CD14-positive monocyte (primary cell): ENCODE data around the gene GID8. TPM values are rescaled to one million over a fixed set of nuclear protein-coding genes. Genes with fewer than 3 reads are reported as not detected.
A peak's percentile ranks its signal among the peaks of the same experiment; 100 is the strongest.

Source experiments
- DNase-seq, 3 donors: peaks; one replicate each; pipeline ENCODE4 v3.0.0-alpha.2; 2011 to 2022
- H2AFZ ChIP-seq: 2 replicates; pipeline ENCODE4 v1.6.0; 2012; ENCODE audit warnings: mild to moderate bottlenecking, low read depth, low read length, inconsistent platforms; ENCODE audit not compliant: insufficient read depth, poor library complexity, severe bottlenecking
- H3K27ac ChIP-seq, 2 donors: 1 replicate in 1 of 2; 2 replicates in 1 of 2; pipeline ENCODE4 v1.5.1; 2012 to 2013; ENCODE audit warnings: low read length in 2 of 2, control low read depth in 1 of 2, inconsistent platforms in 1 of 2, low read depth in 1 of 2, mild to moderate bottlenecking in 1 of 2
- H3K27me3 ChIP-seq, 2 donors: one replicate each; pipeline versions ENCODE4 v1.6.0 to v1.6.1; 2011 to 2013; ENCODE audit warnings: low read length in 2 of 2; ENCODE audit not compliant: control insufficient read depth in 2 of 2, insufficient read depth in 2 of 2
- H3K36me3 ChIP-seq, 2 donors: replicated peaks in 1 of 2; 1 replicate in 1 of 2; 2 replicates in 1 of 2; pipeline versions ENCODE4 v1.5.1 to v1.6.1; 2012 to 2013; ENCODE audit warnings: low read length in 2 of 2, control low read depth in 1 of 2, inconsistent platforms in 1 of 2, mild to moderate bottlenecking in 1 of 2; ENCODE audit not compliant: insufficient read depth in 2 of 2, control insufficient read depth in 1 of 2
- H3K4me1 ChIP-seq, 2 donors: 1 replicate in 1 of 2; 2 replicates in 1 of 2; pipeline versions ENCODE4 v1.5.1 to v1.6.1; 2012 to 2013; ENCODE audit warnings: low read length in 2 of 2, control low read depth in 1 of 2, inconsistent platforms in 1 of 2, mild to moderate bottlenecking in 1 of 2, moderate library complexity in 1 of 2; ENCODE audit not compliant: insufficient read depth in 2 of 2, control insufficient read depth in 1 of 2
- H3K4me2 ChIP-seq: replicated peaks from 2 replicates; pipeline ENCODE3; 2012; ENCODE audit warnings: low read length, moderate library complexity, mild to moderate bottlenecking; ENCODE audit not compliant: poor library complexity, severe bottlenecking; ENCODE audit errors: extremely low read depth
- H3K4me3 ChIP-seq, 3 experiments: fragments of 200-600 bp in 1 of 3; sonication (generic) in 1 of 3; replicated peaks in 1 of 3; 1 replicate in 2 of 3; 2 replicates in 1 of 3; pipeline ENCODE4 v1.5.1; 2011 to 2013; ENCODE audit warnings: low read length in 3 of 3, mild to moderate bottlenecking in 3 of 3, control low read depth in 2 of 3, low read depth in 2 of 3, inconsistent platforms in 1 of 3, moderate library complexity in 1 of 3
- H3K79me2 ChIP-seq: 2 replicates; pipeline ENCODE4 v1.6.0; 2012; ENCODE audit warnings: mild to moderate bottlenecking, control low read depth, inconsistent platforms, low read length, moderate library complexity; ENCODE audit not compliant: insufficient read depth
- H3K9ac ChIP-seq: 2 replicates; pipeline ENCODE4 v1.6.0; 2017; ENCODE audit warnings: low read length, mild to moderate bottlenecking; ENCODE audit not compliant: insufficient read depth, poor library complexity, severe bottlenecking
- H3K9me3 ChIP-seq, 2 donors: replicated peaks in 1 of 2; 1 replicate in 1 of 2; 2 replicates in 1 of 2; pipeline versions ENCODE4 v1.5.1 to v1.6.1; 2012 to 2013; ENCODE audit warnings: low read length in 2 of 2, control low read depth in 1 of 2; ENCODE audit not compliant: control insufficient read depth in 1 of 2, insufficient read depth in 1 of 2
- H4K20me1 ChIP-seq: 2 replicates; pipeline ENCODE4 v1.6.0; 2012; ENCODE audit warnings: mild to moderate bottlenecking, low read length, control low read depth, moderate library complexity; ENCODE audit not compliant: insufficient read depth
- H3K27ac Mint-ChIP-seq, 7 donors: one replicate each; pipeline ENCODE4 v1.8.0; 2020; ENCODE audit warnings: mild to moderate bottlenecking in 7 of 7, mixed read lengths in 7 of 7, moderate library complexity in 6 of 7, inconsistent platforms in 2 of 7
- H3K27me3 Mint-ChIP-seq, 3 donors: one replicate each; pipeline ENCODE4 v1.8.0; 2021 to 2022; ENCODE audit warnings: low read depth in 3 of 3, mild to moderate bottlenecking in 3 of 3, mixed read lengths in 3 of 3, moderate library complexity in 3 of 3, inconsistent platforms in 1 of 3
- H3K36me3 Mint-ChIP-seq, 2 donors: one replicate each; pipeline ENCODE4 v1.8.0; 2020; ENCODE audit warnings: mixed read lengths in 2 of 2, inconsistent platforms in 1 of 2, mild to moderate bottlenecking in 1 of 2
- H3K4me1 Mint-ChIP-seq: one replicate; pipeline ENCODE4 v1.8.0; 2020; ENCODE audit warnings: mild to moderate bottlenecking, mixed read lengths
- H3K4me3 Mint-ChIP-seq, 2 donors: one replicate each; pipeline ENCODE4 v1.8.0; 2020; ENCODE audit warnings: mild to moderate bottlenecking in 2 of 2, mixed read lengths in 2 of 2, moderate library complexity in 1 of 2
- H3K9me3 Mint-ChIP-seq, 7 donors: one replicate each; pipeline ENCODE4 v1.8.0; 2020 to 2022; ENCODE audit warnings: mixed read lengths in 7 of 7, mild to moderate bottlenecking in 6 of 7, moderate library complexity in 6 of 7, inconsistent platforms in 2 of 7
- WGBS: methylation state at CpG from one replicate; pipeline ENCODE4 v1.1.5; 2013; ENCODE audit warnings: missing lambda C conversion rate; ENCODE audit not compliant: insufficient coverage; 5-methylcytosine and 5-hydroxymethylcytosine counted together
- intact Hi-C, 2 donors: fragments of 100-400 bp; cut with micrococcal nuclease; formaldehyde crosslinking; loops; one replicate each; pipeline versions ENCODE4 v1.15.0 to v1.15.1; 2023
- polyA plus RNA-seq, 3 donors: library from polyadenylated mRNA; depleted of rRNA in 1 of 3; unstranded in 2 of 3; stranded (reverse) in 1 of 3; fragments of 300-500 nt in 2 of 3; fragments of >200 nt in 1 of 3; fragmentation: Illumina TruSeq in 2 of 3; gene quantifications; 1 replicate in 2 of 3; 2 replicates in 1 of 3; pipeline ENCODE4 v1.2.3, GENCODE V29; 2012 to 2021
- TF ChIP-seq, protein P1 (sequence below): fragments of 200-600 bp; IDR thresholded peaks from one replicate; pipeline ENCODE4 v1.8.0; 2022; ENCODE audit warnings: antibody characterized with exemption, mild to moderate bottlenecking

GID8 gene
- polyA plus RNA-seq, 3 donors = 12.4 to 19.7 (median 12.7) TPM

DNA sequence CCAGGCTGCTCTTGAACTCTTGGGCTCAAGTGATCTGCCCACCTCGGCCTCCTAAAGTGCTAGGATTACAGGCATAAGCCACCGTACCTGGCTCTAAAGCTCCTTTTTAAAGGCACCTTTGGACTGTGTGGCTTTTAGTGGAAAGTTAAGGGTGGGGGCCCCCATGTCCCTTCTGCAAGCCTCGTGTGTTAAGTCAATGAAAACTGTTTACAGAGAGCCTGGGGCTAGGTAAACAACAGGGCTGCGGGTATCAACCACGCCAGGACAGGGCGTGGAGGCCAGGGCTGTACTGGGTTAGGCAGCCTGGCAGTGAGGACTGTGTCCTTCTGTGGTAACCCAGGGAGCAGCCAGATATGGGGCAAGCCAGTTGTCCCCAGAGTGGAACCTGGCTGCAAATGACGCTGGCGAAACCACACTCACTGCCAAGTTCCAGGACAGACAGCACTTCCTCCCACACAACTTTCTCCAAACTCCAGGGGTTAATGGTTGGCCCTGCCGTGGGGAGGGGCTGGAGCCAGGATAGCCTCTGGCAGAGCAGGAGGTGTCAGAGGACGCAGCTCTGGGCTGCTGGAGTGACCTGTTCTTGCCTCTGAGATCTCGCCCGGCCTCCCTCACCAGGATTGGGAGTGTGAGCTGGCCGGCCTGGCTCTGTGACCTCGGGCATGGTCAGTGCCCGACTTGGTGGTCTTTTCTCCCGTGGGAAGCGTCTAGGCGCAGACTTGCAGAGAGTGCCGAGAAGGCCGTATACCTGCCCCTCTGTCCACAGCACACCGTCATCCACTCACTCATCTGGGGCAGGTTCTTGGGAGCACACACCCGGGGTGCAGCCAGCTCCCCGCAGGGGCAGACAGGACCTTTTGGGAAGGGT is 17.8 kb downstream of the GID8 start:
- peaks cover 0 to 2% (median 0%) of the 10 kb centered on the region in 3 donors for H3K27me3 Mint-ChIP-seq
- Histone ChIP-seq H3K4me2 (no peak overlapping the region), H3K4me3 (no peak overlapping the region), H3K27me3 (no peaks in the 10 kb centered on the region), H3K9me3 (no peaks in the 10 kb centered on the region), H3K79me2 (peaks cover 22% of the 10 kb centered on the region), H2AFZ (no peak overlapping the region), H4K20me1 (no peaks in the 10 kb centered on the region), H3K9ac (no peak overlapping the region), H3K36me3 (peaks cover 0 to 10% of the 10 kb centered on the region in 2 donors), H3K4me1 (peaks cover 43 to 47% of the 10 kb centered on the region in 2 donors), H3K27ac (no peak overlapping the region)
- intact Hi-C loops = no loop called here
- TF ChIP-seq, protein P1, sequence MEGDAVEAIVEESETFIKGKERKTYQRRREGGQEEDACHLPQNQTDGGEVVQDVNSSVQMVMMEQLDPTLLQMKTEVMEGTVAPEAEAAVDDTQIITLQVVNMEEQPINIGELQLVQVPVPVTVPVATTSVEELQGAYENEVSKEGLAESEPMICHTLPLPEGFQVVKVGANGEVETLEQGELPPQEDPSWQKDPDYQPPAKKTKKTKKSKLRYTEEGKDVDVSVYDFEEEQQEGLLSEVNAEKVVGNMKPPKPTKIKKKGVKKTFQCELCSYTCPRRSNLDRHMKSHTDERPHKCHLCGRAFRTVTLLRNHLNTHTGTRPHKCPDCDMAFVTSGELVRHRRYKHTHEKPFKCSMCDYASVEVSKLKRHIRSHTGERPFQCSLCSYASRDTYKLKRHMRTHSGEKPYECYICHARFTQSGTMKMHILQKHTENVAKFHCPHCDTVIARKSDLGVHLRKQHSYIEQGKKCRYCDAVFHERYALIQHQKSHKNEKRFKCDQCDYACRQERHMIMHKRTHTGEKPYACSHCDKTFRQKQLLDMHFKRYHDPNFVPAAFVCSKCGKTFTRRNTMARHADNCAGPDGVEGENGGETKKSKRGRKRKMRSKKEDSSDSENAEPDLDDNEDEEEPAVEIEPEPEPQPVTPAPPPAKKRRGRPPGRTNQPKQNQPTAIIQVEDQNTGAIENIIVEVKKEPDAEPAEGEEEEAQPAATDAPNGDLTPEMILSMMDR = no peak
- 85% methylated on average over 18 of the region's 23 CpGs for WGBS
- H3K4me1 Mint-ChIP-seq = peaks cover 53% of the 10 kb centered on the region
- H3K36me3 Mint-ChIP-seq = peaks cover 13 to 24% of the 10 kb centered on the region in 2 donors
- H3K27ac Mint-ChIP-seq = peak overlapping the region in 3 of 7 donors; percentile 3 to 41 (median 30)
- no peaks in the 10 kb centered on the region for H3K9me3 Mint-ChIP-seq
- H3K4me3 Mint-ChIP-seq = no peak overlapping the region
- no peak for DNase-seq

GRCh38 chr20:62956387-62957135 is 18.6 kb downstream of the GID8 start:
- Histone ChIP-seq H3K27ac (no peak overlapping the region), H3K4me3 (no peak overlapping the region), H2AFZ (no peak overlapping the region), H3K27me3 (no peaks in the 10 kb centered on the region), H3K9ac (no peak overlapping the region), H3K4me2 (no peak overlapping the region), H3K4me1 (peaks cover 40 to 41% of the 10 kb centered on the region in 2 donors), H4K20me1 (no peaks in the 10 kb centered on the region), H3K36me3 (peaks cover 0 to 10% of the 10 kb centered on the region in 2 donors), H3K9me3 (no peaks in the 10 kb centered on the region), H3K79me2 (peaks cover 15% of the 10 kb centered on the region)
- intact Hi-C loops = no loop called here
- no peak overlapping the region for H3K4me3 Mint-ChIP-seq
- no peak for DNase-seq
- WGBS = 95% methylated on average over 20 of the region's 25 CpGs
- H3K36me3 Mint-ChIP-seq = peaks cover 13 to 26% of the 10 kb centered on the region in 2 donors
- no peaks in the 10 kb centered on the region for H3K9me3 Mint-ChIP-seq
- H3K27ac Mint-ChIP-seq = peak overlapping the region in 2 of 7 donors; percentile 35 to 41
- peaks cover 0 to 2% (median 0%) of the 10 kb centered on the region in 3 donors for H3K27me3 Mint-ChIP-seq
- H3K4me1 Mint-ChIP-seq = peaks cover 47% of the 10 kb centered on the region
- TF ChIP-seq, protein P1 = no peak
